AML-193 (cell line): ENCODE results near the gene MYO5A.

Source experiments
- DNase-seq, 2 experiments: peaks; one replicate each; lab custom pipeline; 2025; lab: John Stamatoyannopoulos, UW

MYO5A gene

GRCh38 chr15:52329150-52329549 is 199.5 kb downstream of the MYO5A start:
- no peak for DNase-seq

DNA sequence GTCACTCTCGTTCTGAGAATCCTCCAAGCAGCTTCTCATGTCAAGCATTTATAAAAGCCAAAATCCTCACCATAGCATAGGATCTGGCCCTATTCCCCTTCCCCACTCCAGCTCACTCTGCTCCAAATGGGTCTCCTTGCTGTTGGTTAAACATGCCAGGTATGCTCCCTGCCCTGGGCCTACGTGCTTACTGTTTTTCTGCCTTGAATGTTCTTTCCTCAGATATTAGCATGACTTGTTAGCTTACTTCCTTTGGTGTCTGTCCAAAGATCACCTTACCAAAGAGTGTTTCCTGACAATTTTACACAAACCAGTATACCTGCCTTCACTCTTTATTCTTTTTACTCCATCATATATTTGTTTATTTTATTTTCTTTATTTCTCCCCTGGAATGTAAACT is 200.0 kb downstream of the MYO5A start:
- DNase-seq, result no peak

GRCh38 chr15:52326756-52327155 is 201.9 kb downstream of the MYO5A start:
- no peak for DNase-seq

- DNase-seq, result no peak
Measured at GRCh38 chr15:52324109-52324508, 204.6 kb downstream of the MYO5A start.

DNA sequence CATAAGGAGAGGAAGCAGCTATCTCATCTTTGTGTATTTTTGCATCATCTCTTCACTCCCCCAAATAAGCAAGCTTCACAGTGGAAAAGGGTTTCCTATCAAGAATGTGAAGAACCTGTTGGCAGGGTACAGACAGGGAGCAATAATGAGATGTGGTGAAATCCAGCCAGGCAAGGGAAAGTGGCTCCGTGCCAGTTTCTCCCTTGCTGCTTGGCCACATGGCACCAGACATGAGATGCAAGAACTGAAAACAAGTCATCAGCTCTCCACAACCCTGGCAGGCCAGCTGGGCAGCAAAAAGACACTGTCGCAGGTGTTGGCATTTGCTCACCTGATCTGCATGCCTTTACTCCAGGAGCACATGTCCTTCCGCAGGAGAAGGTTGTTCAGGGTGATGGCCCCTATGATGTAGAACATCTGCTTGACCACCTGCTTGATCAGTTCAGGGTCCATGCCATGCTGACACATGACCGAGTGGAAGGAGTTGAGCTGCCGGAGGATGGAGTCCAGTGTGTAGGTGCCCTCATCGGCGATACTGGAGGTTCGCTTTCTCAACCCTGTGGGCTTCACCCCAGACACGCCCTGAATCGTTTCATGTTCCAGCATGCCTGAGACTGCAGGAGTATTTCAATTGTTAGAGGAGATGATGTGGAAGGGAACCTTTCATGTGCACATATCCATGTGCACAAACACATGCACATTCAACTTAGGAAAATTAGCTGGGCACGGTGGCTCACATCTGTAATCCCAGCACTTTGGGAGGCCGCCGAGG is 209.8 kb downstream of the MYO5A start:
- no peak for DNase-seq

DNA sequence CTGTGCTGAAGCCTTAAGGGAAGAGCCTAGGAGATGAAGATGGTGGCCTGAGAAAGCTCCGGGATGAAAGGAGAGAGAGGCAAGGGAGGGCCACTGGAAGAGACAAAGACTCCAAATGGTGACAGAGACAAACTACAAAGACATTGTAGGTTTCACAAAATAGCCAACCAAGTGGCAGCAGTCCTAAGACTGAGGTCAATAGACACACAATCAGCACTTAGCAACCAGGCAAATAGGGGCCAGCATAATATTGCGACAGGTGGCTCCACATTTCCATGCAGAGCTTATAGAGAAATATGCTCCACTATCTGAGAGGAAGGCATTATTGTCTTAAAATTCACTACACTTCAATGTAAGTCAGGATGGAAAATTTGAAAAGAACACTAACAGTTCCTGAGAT is 211.0 kb downstream of the MYO5A start:
- DNase-seq, result no peak

- no peak for DNase-seq
Measured at GRCh38 chr15:52317022-52317421, 211.7 kb downstream of the MYO5A start.

DNA sequence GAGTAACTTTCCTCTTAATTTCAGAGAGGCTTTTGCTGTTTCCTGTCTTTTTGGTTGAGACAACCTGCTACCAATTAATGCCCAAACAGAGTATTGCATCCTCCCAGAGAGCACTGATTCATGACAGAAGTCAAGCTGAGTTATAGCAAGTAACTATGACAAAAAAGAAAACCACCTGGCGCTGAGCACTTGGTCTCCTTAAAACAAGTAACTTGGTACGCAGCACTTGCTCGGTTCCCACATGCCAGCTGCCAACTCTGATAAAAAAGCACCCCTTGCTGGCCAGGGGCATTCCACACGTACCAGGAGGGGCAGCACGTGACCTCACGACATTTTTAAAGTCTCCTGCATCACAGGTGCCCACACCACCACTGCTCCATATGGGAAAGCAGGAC is 219.5 kb downstream of the MYO5A start:
- no peak for DNase-seq

GRCh38 chr15:52308446-52309153 is 220.1 kb downstream of the MYO5A start:
- no peak for DNase-seq

DNA sequence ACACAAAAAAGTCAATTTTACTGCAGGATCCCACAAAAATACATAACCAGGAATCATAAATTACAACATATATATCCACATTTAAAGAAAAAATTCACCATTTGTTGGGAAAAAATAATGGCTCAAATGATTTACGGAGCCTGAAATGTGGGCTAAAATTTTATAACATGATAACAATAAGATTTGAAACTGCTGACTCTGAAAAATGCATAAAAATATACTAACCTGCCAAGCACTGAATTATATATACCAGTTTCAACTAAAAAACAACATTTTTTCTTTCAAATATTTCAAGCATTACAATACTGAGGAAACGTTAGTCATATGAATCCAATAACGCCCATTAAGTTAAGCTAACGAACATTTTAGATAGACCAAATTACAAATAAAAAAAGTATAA is 220.8 kb downstream of the MYO5A start:
- DNase-seq, result no peak

- DNase-seq, result no peak
Measured at GRCh38 chr15:52306270-52306669, 222.4 kb downstream of the MYO5A start.

- no peak for DNase-seq
Measured at GRCh38 chr15:52303093-52303772, 225.4 kb downstream of the MYO5A start.

GRCh38 chr15:52301265-52301847 is 227.3 kb downstream of the MYO5A start:
- no peak for DNase-seq

- no peak for DNase-seq
Measured at GRCh38 chr15:52295421-52296001, 233.2 kb downstream of the MYO5A start, which contains the start of gene MYO5C. TSS of gene MYO5C (minus strand) at chr15:52295804. CDS start at chr15:52295636, 168 bp downstream.

DNA sequence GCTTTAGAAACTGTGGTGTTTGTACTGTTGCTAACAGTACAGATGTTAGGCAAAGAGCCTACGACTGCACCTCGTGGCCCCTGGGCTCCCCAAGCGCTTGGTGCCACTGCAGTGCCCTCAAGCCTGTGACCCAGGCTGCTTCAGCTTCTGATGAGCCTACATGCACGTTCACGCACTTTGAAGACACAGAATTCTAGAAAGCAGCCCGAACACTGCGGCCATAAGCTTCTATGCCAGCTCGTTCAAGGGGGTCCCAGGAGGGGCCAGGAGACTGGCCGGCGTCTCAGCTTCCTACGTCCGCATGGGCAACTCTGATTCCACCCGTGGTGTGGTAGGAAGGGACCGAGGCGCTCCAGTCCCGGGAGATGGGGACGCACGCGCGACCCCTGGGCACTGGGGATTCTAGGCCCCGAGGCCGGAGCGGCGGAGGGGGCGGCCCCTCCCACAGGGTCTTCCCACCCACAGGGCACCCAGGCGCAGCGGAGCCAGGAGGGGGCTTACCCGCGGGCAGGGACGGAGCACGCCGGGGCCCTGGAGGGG is 233.7 kb downstream of the MYO5A start:
- DNase-seq, result no peak

DNA sequence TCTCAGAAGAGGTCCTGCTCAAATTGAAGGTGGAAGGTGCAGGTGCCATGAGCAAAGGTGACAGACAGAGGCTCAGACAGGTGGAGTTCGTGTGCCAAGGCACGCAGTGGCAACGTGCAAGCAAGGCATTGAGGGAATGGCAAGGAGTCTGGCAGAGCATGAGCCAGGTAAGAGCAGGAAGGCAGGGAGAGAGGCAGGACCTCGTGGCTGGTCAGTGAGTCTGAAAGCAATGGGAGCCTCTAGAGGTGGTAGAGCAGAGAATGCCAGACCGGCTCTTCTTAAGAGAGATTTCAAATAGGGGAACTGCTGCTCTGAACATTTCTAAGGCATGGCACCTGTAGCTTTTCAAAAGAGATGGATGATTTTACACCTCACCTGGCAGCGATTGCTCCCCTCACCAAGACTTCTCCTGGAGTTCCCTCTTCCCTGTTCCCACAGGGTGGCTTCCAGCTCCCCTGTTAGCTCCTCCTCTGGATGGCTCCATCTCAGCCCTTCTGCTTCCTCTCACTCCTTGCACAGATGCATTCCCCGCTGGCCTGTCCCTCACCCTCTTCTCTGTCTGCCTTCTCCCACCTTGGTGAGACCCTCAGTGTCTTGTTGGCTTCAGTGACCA is 235.8 kb downstream of the MYO5A start:
- DNase-seq, result no peak

- DNase-seq, result no peak
Measured at GRCh38 chr15:52291204-52291603, 237.5 kb downstream of the MYO5A start.

DNA sequence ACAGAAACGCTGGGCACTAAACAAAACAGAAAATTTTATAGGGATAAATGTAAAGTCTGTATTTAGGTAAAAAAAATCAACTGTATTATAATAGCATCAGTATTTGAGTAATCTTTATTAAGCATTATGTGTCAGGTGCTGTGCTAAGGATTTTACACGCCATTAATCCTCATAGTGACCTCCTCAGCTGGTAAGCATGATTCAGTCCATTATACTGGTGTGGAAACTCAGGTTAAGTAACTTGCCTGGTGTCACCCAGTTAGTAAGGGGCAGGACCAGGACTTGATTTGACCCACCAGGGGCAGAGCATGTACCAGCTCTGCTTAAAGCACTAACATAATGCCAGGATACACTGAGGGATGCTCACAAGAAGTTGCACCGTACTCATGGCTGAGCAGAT is 237.9 kb downstream of the MYO5A start:
- no peak for DNase-seq

DNA sequence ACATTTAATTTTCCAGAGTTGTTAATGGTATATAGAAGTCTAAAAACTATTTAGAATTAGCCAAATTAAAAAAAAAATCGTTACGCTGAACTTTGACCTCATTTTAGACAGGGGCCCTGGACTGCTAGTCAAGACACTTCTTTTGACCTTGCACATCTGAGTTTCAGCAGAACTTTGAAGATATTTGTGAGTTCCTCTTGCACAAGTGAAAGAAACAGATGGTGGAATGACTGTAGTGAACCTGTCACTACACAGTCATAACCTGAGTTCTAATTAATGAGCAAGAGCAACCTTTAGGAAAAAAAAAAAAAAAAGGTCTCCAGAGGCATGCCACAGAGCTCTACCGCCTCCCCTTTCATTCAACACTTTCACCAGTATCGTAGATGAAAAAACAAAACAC is 238.4 kb downstream of the MYO5A start:
- DNase-seq, result no peak

DNA sequence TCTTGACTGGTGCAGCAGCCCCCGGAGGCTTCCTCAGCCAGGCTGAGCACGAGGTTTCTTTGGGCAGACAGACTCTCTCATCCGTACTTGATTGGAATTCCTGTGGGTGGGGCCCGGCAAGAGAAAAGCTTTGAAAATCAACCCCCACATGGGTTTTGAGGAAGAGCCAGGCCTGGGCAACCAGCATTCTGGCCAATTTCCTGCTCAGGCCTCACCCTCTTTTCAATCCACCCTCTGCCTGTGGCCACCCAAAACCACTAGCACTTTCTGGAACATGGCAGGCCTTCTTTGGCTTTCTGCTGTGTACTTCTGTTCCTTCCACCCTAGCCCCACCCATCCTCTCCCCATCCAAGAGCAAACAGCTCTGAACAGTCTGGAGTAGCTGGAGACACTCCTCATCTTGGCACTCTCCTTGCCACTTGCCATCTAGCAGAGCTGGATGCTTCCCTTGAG is 239.0 kb downstream of the MYO5A start:
- no peak for DNase-seq

- DNase-seq, result no peak
Measured at GRCh38 chr15:52288986-52289385, 239.7 kb downstream of the MYO5A start.
